Activated naive CD4-positive, alpha-beta T cell (primary cell): Measurements from ENCODE around the gene USP16.
A peak's percentile ranks its signal among the peaks of the same experiment; 100 is the strongest.
"Not testable (repeated sequence)": the region's sequence is repeated elsewhere in the genome, so short reads cannot be mapped to it uniquely, and the experiment has no call there.

Source experiments
- DNase-seq, 4 experiments: peaks; one replicate each; lab custom pipeline; 2025; lab: John Stamatoyannopoulos, UW

Gene USP16

DNA sequence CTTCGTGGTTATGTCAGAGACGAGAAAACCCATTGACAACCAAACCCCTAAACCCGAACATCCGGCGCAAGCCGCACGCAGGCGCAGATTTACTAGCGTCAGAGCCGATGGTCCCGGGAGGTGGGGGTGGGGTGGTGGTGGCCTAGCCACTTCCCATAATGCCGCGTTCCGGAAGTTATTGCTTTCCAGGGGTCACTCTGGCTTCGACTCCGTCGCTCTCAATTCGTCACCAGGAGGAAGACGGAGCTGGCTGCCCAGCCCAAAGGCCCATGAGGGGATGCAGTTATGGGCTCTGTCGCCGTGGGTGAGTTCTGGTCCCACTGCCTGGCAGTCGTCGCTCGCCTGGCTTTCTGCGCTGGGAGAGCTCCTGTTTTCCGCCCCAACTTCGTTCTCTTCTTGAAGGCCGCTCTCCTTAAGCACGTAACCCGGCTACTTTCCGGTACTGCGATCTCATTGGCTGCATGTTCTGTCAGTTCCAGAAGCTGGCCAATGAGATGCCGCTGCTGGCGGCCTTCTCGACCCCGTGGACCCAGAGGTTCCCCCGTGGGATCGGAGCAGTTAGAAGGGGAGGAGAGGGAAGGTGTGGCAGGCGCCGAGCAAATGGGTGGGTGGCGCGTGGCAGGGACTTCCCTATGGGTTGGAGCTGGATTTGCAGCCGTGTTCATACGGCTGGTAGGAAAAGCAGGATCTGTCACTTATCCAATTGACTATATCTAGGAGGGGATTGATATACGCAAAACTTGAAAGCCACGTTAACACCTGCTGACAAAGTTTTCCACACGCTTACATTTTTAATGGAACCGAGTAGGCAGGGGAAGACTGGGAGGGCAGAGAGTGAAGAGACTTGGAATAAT is at the start of gene USP16:
Gene USP16, plus strand, starts transcription at position 195 of the 854 bp plus-strand sequence. CDS start 3,246 bp downstream, outside the sequence.
- DNase-seq = peak; percentile 83 to 92 (median 90)

DNA sequence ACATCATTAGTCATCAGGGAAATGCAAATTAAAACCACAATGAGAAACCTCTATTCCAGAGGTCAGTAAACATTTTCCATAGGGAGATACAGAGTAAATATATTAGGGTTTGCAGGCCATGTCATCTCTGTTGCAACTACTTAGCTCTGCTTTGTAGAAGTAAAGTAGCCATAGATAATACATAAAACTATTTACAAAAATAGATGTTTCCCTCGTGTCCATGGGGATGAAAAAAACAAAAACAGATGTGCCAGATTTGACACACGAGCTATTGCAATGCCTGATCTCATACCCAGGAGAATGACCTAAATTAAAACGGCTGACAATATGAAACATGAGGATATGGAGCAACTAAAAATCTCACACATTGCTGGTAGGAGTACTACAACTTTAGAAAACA is 49.1 kb upstream of the USP16 start:
- no peak for DNase-seq

GRCh38 chr21:28979092-28979491 is 45.4 kb upstream of the USP16 start:
- no peak for DNase-seq

GRCh38 chr21:28982637-28983036 is 41.8 kb upstream of the USP16 start:
- DNase-seq = no peak

- no peak for DNase-seq
These were observed 37.8 kb upstream of the USP16 start for GRCh38 chr21:28986677-28987076.

GRCh38 chr21:28988146-28988545 is 36.3 kb upstream of the USP16 start:
- not testable (repeated sequence) for DNase-seq

DNA sequence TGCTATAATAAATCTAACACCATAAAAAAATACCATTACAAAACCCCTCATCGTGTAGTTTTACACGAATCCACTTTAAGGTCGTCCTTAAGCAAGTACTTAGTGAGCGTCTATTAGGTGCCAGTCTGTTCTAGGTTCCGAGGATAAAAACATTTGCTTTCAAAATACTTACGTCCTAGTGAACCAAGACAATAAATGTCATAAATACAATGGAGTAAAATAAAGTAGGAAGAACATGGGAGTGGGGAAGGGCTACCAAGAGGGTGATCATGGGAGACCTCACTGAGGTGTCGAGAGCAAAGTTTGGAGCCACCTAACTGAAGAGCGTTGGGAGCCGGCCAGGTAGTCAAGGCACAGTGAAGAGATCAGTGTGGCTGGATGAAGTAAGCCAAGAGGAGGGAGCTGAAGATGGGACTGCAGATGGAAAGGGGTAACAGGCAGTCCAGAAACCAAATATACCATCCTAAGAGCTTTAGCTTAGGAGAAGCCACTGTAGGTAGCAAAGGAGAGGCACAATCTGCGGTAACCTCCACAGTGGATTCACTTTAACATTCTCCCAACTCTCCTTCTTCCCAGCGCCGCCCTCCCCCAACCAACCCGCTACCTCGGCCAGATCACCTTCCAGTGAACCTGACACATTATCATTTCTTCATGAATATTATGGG is 32.5 kb upstream of the USP16 start:
- DNase-seq = no peak

DNA sequence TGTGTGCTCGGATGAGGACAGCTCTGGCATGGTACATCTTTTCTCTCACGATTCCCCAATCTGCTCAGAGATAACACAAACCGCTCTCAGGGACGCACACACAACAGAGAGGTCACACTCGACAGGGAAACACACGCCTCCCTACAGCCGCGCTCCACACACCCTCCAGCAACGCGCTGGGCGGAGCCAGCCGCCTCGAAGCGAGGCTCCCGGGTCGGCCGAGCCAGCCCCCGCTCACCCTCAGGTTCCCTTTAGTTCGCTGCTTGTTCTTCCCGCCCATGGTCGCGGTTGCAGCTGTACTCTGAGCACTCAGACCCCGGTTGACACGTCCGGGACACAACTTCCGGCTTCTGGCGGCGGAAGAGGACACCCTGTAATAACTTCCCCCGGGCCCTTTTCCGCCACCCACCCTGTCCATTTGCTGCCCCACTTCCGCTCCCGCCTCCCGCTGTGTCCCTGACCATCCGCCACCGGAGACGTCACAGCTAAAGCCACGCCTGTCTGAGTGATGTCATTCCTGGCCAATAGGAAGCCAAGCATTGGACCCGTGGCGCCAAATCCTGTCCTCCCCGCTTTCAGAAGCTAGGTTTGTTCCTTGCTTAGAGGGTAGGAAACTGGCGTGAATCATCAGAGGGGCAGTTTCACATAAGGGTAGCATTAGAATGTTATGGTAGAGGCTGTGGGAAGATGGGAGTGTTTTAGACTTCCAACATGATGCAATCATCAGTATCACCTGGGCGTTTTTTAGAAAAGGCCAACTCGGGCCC is 31.8 kb upstream of the USP16 start, which contains the start of gene LTN1:
Gene LTN1, minus strand, starts transcription at position 352 of the 767 bp plus-strand sequence. Its CDS starts 72 bp downstream, at position 280.
- DNase-seq = peak; percentile 94 to 97 (median 96)

GRCh38 chr21:28993293-28993629 is 31.2 kb upstream of the USP16 start:
- DNase-seq = no peak

DNA sequence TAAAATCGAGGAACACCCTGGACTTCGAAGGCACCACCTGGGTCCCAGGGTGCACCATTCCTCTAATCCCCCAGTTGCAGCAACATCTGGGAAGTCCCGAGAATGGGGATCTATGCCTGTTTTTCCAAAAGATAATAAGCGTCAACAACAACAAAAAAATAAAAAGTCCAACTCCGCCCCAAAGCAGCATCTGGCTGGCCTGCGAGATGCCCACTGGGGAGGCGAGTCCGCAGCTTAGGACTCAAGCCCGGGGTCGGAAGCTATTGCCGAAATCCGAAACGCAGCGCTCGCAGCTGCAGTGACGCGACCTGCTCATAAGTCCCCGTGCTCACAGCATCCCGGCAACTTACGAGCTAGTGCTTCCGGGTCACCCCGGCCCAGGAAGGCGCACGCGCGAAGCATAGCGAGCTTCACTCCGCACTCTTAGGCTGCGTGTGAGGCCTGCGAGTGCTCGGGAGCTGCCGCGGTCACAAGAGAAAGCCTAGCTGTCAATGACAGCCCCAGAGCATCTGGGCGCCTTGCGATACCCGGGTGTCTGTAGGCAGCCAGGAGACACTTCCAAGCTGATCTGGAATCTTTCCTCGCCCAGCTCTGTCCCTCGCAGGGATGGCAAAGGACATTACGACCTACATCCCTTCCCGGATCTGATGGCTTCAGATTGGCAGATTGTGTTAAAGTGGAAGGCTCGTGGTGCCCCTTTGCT is 21.9 kb upstream of the USP16 start:
- peak; percentile 76 to 93 (median 86) for DNase-seq

- no peak for DNase-seq
These were observed 18.8 kb upstream of the USP16 start for GRCh38 chr21:29005696-29006095.

GRCh38 chr21:29007135-29007534 is 17.3 kb upstream of the USP16 start:
- DNase-seq = no peak

DNA sequence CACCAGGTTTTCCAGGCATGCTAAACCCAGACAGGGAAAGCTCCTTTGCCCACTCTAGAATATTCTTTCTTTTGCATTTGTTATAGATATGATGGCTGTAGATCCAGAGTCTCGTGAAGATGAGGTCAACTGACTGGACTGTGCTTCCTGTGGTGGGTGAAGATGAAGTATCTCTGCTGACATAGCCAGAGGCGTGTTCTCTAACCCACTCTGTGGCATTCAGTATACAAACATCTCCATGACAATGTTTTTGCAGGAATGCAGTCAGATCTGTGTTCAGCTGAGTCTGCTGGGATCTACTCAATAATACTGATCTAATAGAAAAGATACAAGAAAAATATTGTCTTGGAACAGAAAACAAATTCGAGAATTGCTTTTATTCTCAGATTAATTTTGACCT is 16.7 kb upstream of the USP16 start:
- DNase-seq = no peak

DNA sequence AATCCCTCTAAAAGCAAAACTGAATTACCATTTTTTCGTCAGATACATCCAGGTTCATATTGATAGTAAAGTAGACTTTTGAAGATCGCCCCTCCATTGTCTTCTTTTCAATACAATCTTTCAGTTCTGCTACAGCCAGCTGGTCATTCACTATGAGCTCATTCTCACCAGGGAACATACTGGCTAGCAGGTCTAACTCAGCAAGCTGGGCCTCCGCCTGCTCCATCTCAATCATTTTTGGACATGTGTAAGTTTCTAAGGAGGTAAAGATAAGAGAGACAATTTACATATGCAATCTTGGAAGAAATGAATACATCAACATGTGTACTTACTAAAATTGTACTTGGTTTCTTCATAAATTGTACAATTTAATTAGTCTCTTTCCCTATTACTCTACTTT is 16.1 kb upstream of the USP16 start:
- DNase-seq = no peak

GRCh38 chr21:29011236-29011635 is 13.2 kb upstream of the USP16 start:
- DNase-seq = not testable (repeated sequence)

- no peak for DNase-seq
These were observed 6.7 kb upstream of the USP16 start for GRCh38 chr21:29017639-29018237.

DNA sequence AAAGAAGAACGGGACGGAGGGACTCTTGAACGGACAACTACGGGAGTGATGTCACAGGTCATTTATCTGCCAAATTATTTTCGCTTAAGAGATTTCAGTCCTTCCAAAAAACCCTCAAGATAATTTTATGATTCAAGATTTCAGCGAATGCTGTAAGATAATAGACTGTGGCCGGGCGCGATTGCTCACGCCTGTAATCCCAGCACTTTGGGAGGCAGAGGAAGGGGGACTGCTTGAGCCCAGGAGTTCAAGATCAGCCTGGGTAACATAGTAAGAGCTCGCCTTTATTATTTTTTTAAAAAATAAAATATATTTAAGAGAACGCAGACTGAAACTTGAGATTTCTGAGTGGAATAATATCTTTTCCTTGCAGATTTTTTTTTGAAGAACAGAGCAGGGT is 5.9 kb upstream of the USP16 start:
- no peak for DNase-seq

DNA sequence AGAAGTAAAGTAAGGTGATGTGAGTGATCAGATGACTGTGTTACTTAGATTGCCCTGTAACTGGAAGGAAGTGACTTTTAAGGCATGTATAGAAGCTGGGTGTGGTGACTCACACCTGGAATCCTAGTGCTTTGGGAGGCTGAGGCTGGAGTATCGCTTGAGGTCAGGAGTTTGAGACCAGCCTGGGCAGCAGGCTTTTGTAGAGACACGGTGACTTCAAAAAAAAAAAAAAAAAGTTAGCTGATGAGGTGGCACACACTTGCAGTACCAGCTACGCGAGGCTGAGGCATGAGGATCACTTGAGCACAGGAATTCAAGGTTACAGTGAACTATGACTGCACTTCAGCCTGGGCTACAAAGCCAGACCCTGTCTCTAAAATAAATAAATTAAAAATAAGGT is 2.3 kb upstream of the USP16 start:
- DNase-seq = no peak

DNA sequence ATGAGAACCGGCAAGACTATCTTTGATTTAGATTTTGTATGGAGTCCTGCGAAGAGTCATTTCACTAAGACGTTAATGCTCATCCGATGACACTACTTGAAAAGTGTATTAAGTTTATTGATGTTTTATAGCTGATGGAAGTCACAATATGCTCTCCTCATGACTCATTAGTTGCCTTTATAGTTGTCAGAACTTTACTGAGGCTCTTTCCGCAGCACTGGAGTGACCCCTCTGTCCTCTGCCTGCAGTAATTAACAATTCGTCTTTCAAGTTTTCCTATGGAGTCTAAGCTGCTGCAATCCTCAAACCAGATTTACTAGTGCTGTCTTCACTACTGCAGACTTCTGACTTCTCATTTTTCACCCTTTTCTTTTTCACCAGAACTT is 853 bp downstream of the USP16 start:
- DNase-seq = no peak

GRCh38 chr21:29029524-29029923 is 5.1 kb downstream of the USP16 start:
- DNase-seq = no peak

DNA sequence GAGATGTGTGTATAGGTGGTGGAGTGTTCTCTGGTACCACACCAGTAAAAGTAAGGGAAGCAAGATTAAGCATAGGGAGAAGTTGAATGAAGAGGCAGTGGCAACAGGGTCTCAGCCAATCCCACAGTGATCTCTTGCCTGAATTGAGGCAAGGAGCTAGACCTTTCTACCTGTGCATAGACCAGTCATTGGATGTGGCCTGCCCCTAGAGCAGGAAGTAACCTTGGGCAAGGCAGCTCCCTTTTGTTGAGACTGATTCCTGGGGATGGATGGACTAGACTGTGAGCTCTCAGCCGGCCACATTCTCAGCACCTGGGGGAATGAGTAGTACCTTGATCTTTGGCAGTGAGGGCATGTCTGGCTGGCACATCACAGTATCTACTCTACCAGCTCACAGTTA is 6.4 kb downstream of the USP16 start:
- DNase-seq = no peak

DNA sequence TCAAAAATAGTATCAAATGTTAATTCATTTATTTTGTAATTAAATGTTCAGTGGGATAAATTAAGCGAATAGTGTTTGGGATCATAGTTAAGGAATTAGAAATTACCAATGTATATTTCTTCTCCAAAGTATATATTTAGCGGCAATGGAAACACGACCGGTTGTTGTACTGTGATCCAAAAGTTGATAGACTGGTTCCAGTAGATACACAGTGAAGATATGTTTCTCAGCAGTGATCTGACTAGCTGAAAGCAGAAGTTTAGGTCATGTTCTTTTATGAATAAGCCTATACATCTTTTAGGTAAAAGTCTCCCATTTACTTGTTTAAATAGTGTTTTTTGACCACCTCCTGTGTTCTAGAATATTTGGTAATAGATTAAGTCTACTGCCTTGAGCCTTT is 8.8 kb downstream of the USP16 start:
- no peak for DNase-seq
